Stimulated activated CD8-positive, alpha-beta memory T cell treated with anti-CD3 and anti-CD28 coated beads, Interleukin-2, amount 100 ng/mL, for 48 hours (primary cell): ENCODE results near the gene OR2V1.
"Not testable (repeated sequence)": the region's sequence is repeated elsewhere in the genome, so short reads cannot be mapped to it uniquely, and the experiment has no call there.

Experiments used
- DNase-seq, 2 donors: peaks; one replicate each; pipeline ENCODE4 v3.0.0-alpha.2; 2020; ENCODE audit warnings: low read depth in 2 of 2

OR2V1 gene

DNA sequence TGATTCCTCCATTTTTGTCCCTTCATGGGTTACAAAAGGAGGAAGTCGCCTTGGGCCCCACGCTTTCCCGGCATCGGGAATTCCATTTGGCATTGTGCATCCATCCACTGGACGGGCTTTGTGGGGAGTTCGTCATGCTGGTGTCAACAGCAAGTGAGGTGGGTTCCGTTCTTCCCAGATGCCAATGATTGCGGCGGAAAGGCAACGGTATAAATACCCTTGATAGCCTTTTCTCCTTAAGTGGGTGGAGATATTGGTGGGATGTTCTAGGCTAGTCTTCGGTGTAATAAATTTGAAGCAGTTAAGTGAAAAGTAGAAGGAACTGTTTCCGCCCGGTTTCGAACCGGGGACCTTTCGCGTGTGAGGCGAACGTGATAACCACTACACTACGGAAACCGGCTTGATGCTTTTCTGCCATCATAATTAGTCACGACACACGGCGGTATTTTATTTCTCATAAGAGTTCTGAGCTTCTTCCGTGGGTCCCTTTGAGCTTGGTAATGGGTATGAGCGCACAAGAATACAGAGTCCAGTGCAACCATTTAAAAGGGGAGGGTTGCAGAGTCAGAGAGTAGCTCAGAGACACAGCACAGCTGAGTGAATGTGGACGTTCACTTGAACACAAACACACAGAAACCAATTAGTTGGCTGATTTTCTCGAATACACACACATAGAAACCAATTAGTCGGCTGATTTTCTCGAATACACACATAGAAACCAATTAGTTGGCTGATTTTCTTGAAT lies 28.9 kb downstream of the OR2V1 start:
- DNase-seq = not testable (repeated sequence)

DNA sequence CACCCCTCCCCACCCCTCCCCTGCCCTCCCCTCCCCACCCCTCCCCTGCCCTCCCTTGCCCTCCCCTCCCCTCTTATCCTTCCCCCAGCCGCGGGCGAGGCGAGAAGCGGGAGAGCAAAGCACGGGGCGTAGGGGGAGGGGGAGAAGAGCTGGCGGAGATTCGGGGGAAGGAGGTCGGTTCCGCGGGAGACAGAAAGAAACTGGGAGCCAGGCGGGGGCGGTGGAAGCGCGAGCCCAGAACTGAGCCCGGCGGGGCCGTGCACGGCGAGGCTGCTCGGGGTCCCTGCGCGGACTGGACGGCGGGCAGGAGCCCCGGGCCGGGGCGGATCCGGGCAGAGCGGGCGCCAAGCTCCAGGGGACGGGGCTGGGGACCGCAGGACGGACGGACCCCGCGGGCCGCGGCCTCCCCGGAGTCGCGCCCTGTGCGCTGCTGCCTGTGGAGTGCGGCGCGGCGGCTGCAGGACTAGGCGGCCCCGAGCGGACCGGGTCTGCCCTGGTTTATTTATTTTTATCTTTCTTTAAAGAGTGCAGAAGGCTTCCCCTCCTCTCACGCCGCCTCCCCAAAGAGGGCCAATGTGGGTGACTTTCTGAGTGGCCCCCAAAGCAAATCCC lies 29.8 kb downstream of the OR2V1 start:
- not testable (repeated sequence) for DNase-seq

DNA sequence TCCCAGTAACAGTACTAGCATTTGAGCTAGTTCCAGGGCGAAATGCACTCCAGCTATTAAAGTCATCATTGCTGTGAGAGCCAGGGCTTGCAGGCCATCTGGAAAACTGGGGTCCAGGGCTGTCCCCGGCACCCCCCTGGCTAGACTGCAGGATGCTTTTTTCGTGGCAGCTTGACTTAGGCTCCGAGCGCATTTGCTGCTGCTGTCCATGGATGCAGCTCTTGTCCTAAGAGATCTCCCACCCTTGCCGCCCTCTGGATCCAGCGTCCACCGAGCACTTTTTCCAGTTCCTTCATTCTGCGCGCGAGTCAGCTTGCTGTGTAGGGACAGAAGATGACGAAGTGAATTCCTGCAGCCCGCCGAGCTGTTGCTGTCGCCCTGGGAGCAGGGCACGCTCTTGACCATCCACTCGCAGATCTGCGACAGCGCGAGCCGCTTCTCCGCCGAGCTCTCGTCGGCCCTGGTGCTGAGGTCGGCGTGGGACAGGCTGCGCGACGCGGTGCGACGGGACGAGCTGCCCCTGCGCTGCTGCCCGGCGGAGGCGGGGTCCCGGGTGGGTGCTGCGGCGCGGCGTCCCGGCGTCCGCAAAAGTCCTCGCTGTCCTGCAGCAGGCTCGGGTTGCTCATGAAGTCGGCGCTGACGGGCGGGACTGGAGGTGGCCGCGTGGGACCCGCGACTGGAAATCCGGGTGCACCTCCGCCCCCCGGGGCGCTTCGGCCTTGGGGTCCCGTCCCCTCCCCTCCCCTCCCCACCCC lies 30.7 kb downstream of the OR2V1 start:
- DNase-seq = peak in 1 of 2 donors; percentile 14

DNA sequence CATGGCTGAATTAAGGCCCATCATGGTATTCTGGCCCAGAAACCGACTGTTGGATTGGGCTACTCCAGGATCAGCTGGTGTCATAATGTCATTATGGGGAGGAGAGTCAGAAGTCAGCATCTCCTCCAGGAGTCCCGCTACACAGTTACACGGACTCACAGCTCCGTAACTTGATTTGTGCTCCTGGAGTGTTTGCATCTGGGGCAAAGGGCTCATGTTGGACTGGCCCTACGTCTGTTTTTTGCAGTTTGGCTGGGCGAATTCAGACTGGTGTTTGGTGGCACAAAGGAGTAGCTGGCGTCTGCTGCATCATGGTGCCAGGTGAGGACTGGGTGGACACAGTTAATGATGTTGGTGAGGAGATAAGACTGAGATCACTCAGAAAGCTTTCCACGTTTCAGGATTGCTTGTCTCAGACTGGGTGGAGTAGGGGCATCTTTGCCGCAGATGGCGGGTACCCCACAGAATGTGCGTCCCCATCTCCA lies 31.3 kb downstream of the OR2V1 start:
- DNase-seq = no peak

DNA sequence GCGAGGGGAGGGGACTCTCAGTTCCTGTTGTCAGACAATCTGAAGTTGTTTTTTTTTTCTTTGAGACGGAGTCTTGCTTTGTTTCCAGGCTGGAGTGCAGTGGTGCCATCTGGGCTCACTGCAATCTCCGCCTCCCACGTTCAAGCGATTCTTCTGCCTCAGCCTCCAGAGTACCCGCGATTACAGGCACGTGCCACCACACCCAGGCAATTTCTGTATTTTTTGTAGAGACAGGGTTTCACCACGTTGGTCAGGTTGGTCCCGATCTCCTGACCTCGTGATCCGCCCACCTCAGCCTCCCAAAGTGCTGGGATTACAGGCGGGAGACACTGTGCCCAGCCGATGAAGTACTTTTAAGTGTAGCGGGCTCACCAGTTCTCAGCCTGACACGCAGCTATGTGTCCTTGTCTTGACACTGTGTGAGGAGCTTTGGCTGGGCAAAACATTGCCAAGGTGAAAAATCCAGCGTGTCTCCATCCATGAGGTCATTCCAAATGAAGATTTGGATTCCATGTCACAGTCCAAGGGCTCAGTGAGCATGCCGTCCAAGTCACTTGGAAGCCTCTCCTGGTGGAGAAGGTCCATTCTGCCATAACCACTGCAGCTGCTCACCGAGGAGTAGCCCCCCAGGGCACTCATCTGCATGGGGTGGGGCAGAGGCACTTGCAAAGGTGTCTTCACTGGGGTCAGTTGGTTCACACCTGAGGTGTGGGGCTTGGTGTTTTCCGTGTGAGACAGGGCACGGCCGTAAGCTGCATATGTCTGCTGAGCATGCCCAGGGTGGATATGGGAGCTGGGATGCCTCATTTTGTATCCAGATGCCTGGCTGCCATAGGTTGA lies 32.0 kb downstream of the OR2V1 start:
- DNase-seq = no peak

DNA sequence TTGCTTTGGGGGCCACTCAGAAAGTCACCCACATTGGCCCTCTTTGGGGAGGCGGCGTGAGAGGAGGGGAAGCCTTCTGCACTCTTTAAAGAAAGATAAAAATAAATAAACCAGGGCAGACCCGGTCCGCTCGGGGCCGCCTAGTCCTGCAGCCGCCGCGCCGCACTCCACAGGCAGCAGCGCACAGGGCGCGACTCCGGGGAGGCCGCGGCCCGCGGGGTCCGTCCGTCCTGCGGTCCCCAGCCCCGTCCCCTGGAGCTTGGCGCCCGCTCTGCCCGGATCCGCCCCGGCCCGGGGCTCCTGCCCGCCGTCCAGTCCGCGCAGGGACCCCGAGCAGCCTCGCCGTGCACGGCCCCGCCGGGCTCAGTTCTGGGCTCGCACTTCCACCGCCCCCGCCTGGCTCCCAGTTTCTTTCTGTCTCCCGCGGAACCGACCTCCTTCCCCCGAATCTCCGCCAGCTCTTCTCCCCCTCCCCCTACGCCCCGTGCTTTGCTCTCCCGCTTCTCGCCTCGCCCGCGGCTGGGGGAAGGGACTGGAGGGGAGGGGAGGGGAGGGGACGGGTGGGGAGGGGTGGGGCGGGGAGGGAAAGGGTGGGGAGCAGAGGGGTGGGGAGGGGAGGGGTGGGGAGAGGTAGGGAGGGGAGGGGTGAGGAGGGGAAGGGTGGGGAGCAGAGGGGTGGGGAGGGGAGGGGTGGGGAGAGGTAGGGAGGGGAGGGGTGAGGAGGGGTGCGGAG lies 33.0 kb downstream of the OR2V1 start:
- not testable (repeated sequence) for DNase-seq

DNA sequence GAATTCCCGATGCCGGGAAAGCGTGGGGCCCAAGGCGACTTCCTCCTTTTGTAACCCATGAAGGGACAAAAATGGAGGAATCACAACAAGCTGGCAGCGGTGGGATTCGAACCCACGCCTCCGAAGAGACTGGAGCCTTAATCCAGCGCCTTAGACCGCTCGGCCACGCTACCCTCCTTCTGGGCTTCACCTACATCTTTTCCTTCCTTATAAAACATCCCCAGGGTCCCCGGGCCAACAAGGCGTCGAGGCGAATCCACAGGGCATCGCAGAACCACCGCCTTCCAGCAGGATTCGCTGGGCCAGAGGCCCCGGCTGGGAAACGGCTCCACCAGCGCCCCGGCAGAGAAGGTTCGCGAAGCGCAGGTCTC lies 33.6 kb downstream of the OR2V1 start:
- not testable (repeated sequence) for DNase-seq

DNA sequence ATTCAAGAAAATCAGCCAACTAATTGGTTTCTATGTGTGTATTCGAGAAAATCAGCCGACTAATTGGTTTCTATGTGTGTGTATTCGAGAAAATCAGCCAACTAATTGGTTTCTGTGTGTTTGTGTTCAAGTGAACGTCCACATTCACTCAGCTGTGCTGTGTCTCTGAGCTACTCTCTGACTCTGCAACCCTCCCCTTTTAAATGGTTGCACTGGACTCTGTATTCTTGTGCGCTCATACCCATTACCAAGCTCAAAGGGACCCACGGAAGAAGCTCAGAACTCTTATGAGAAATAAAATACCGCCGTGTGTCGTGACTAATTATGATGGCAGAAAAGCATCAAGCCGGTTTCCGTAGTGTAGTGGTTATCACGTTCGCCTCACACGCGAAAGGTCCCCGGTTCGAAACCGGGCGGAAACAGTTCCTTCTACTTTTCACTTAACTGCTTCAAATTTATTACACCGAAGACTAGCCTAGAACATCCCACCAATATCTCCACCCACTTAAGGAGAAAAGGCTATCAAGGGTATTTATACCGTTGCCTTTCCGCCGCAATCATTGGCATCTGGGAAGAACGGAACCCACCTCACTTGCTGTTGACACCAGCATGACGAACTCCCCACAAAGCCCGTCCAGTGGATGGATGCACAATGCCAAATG lies 34.1 kb downstream of the OR2V1 start:
- DNase-seq = not testable (repeated sequence)

DNA sequence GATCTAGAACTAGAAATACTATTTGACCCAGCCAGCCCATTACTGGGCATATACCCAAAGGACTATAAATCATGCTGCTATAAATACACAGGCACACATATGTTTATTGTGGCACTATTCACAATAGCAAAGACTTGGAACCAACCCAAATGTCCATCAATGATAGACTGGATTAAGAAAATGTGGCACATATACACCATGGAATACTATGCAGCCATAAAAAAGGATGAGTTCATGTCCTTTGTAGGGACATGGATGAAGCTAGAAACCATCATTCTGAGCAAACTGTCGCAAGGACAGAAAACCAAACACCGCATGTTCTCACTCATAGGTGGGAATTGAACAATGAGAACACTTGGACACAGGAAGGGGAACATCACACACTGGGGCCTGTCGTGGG lies 35.8 kb downstream of the OR2V1 start:
- not testable (repeated sequence) for DNase-seq

DNA sequence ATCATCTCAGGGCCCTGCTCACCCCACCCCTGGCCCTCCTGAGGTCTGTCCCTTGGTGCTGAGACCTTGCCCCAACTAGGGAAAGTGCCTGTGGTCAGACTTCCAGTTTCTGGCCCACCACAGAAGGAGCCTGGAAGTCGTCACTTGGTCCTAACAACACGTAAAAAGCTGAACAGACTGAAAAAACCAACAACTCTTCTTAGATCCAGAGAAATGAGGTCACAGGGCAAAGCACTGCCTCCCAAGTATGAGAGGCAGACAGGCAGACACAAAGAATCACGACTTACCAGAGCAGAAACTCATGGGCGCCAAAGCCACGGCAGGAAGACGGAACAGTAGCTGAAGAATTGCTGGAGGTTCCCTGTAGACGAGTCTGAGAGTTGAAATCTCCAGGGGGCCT lies 38.5 kb downstream of the OR2V1 start:
- no peak for DNase-seq

DNA sequence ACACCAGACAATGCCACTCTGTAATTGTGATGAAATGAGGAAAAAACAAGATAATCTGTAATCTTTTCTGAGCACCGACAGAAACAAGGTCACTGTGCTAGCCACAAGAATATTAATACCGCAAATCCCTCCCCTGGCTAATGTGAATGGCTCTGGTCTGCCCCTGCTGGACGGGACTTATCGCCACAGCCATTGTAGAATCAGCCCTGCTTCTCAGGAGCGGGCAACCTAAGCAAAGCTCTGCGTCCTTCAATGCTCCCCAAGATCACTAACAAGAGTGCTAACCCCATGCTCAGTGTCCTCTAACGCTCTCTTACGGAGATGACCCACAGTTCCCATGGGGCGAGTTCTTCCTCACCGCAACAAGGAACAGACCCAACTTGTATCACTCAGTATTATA lies 42.7 kb downstream of the OR2V1 start:
- DNase-seq = no peak

DNA sequence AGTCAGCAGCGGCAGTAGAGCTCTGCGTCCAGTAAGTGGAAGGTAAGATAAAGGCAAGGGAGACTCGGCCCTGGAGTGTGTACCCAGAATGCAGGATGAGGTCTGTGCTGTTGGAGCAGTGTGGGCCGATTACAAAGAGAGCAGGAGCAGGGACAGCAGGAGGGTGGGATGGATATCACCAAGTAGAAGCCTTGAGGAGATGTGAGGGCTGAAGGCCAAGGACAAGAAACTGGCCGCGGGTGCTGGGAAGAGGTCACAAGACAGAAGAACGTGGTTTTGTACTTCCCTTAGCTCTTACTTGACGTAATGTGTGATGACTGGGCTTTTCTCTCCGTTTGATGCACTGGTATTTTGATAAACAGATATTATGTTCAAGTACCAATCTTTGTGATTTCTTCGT lies 43.7 kb downstream of the OR2V1 start:
- no peak for DNase-seq

DNA sequence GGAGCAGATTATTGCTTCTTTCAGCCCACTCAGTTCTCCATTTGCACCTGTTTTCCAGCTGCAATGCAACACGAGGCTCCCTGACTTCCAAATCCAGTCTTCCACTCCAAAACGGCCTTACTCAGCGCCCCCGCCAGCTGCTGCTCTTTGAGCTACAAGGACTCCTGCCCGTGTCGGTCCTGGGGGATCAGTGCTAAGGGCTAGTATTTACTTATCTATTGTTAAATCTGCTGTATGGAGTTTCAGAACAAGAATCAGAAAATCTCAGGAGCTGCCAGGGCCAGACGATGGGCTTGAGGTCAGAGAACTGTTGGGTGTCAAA lies 44.1 kb downstream of the OR2V1 start:
- no peak for DNase-seq

DNA sequence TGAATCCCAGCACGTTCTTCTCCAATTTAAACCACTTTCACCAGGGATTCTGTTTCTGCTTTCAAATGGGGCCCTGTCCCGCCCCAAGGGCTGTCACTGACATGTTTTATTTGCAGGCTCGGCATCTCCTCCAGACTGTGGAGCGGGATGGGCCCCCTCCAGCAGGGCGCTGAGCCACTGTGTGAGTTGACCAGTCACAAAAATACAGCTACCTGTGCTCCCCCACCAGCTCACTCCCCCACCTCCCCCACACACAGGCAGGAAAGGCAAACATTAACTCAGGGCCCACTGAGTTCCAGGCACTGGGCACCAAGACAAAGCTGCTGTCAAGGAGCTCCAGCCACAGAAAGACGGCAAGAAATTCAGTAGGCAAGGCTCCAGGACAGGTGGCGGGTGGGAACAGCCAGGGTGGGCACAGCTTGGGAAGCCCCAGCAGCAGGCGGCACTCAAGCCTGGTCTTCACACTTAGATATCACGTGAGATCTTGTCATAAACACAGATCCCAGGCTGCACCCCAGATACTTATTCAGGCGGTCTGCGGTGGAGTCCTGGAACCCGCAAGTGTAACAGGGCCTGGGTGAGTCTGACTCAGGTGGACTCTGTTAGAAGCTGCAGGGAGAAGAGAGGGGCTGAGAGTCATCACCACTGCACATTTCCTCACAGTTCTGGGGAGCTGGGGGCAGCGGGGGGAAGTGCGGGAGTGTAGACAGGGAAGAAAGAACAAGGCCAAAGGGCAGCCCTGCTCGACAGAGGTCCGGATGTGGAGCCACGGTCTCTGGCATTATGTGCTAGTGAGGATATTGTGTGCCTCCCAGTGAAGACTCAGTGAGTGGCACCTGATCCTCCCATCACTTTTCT lies 44.7 kb downstream of the OR2V1 start:
- DNase-seq = no peak

DNA sequence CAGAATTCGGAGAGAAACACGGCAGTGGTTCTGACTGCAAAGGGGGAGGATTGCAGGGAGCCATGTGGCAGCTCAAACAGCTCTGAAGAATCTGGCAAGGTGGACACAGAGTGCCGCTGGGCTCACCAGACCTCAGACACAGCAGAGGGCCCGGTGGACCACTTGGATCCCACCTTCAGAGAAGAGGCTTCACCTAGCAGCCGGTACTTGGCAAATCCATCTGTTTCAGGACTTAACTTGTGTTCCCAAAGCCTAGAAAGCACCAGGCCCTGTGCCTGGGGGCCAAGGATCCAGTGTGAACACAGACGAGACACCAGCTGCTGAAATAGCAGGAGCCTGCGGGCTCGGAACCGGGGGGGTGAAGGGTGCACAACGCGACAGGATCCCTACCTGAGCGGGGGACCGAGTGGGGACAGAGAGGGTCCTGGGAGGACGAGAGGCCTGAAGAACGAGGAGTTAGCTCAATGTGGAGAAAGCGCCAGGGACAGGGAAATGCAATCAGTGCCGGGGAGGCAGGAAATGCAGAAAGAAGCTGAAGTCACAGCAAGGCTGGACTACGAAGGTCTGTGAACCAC lies 46.3 kb downstream of the OR2V1 start:
- no peak for DNase-seq

DNA sequence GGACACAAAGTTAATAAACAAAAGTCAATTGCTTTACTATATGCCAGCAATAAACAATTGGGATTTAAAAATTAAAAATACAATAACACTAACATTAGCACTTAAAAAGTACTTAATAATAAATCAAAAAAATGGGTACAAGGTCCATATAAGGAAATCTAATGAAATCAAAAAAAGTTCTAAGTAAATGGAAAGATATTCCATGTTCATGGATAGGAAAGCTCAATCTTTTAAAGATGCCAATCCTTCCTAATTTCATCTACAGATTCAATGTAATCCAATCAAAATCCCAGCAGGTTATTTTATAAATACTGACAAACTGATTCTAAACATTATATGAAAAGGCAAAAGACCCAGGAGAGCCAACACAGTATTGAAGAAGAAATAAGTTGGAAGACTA lies 49.0 kb downstream of the OR2V1 start:
- no peak for DNase-seq

DNA sequence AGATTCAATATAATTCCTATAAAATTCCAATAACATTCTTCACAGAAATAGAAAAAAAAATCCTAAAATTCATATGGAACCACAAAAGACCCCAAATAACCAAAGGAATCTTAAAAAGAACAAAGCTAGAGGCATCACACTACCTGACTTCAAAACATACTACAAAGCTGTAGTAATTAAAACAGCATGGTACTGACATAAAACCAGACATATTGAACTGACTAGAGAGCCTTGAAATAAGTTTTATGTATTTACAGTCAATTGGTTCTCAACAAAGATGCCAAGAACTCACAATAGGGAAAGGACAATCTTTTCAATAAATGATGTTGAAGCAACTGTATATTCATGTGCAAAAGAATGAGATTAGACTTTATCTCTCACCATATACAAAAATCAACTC lies 54.0 kb downstream of the OR2V1 start:
- DNase-seq = no peak
